ENCODE data around the gene PLEKHA8.

PLEKHA8 gene

GRCh38 chr7:30172451-30172850 lies 144.2 kb downstream of the PLEKHA8 start:
- no peak for DNase-seq

GRCh38 chr7:30173058-30173897 lies 145.1 kb downstream of the PLEKHA8 start:
- DNase-seq: no peak

- DNase-seq: no peak
Measured at GRCh38 chr7:30175180-30175579, 147.0 kb downstream of the PLEKHA8 start.

- DNase-seq: no peak
Measured at GRCh38 chr7:30175636-30176147, 147.5 kb downstream of the PLEKHA8 start.

GRCh38 chr7:30176463-30177109 lies 148.4 kb downstream of the PLEKHA8 start:
- DNase-seq: peak; percentile 45

GRCh38 chr7:30177186-30177585 lies 149.0 kb downstream of the PLEKHA8 start:
- DNase-seq: no peak

GRCh38 chr7:30177965-30178364 lies 149.8 kb downstream of the PLEKHA8 start:
- no peak for DNase-seq

- no peak for DNase-seq
Measured at GRCh38 chr7:30178748-30179436, 150.7 kb downstream of the PLEKHA8 start.

Measured in hematopoietic multipotent progenitor cell treated with erythropoietin and hydrocortisone succinate and interleukin-3 and kit ligand, for 6 days (in vitro differentiated cells).